Measurements from ENCODE around the gene HMGCL. TPM values are rescaled to one million over a fixed set of nuclear protein-coding genes. Genes with fewer than 3 reads are reported as not detected.

Gene HMGCL
- total and polyA plus RNA-seq, 9 donors: 14.3 to 41.4 (median 25.9) TPM

DNA sequence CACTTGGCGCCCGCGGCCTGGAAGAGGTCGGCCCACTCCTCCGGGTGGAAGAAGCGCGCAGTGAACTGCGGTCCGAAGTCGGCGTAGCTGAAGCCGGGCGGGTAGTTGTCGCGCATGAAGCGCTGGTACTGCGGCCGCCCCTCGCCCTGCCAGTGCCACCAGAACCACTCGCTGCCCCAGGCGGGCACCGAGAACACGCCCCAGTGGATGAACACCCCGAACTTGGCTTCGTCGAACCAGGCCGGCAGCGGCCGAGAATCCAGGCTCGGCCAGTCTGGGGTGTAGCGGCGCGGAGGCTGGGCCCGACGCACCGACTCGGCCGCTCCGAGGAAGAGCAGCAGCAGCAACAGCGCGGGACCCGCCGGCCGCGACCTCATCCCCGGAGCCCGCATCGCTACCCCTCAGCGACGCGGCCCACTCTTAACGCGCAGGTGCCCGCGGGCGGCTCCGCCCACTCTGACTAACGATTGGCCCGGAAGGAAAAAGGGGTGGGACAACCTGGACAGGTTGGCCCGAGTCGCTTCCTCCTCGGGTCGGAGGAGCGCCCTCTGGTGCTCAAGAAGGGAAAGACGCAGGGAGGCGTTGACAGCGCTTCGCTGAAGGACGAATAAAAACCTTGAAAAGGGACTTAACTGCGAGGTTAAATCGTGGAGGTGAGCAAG is 42.8 kb upstream of the HMGCL start, which contains the start of gene FUCA1:
Gene FUCA1, minus strand, starts transcription at position 396 of the 662 bp plus-strand sequence. Its CDS starts 4 bp downstream, at position 392.
- H3K4me1 ChIP-seq (ENCODE audit: insufficient read depth): peaks cover 6% of the 10 kb centered on the region
- no peaks in the 10 kb centered on the region for H3K9me3 ChIP-seq
- WGBS, 3 donors: 0% methylated on average over 42 to 71 of the region's 71 CpGs
- peak within 1 kb of the TSS; percentile 19 to 67 for H3K27ac ChIP-seq
- intact Hi-C loops (cut with DNase I): loop anchor here in 1 of 4 donors (5.0 kb wide), 1 partner anchor 91 kb away; the partner anchor contains the start of gene PITHD1
- TF ChIP-seq POLR2A (IDR thresholded peaks at IDR 0.05): peak; percentile 54
- no peak for TF ChIP-seq EP300 (IDR thresholded peaks at IDR 0.05)
- TF ChIP-seq, protein P1, sequence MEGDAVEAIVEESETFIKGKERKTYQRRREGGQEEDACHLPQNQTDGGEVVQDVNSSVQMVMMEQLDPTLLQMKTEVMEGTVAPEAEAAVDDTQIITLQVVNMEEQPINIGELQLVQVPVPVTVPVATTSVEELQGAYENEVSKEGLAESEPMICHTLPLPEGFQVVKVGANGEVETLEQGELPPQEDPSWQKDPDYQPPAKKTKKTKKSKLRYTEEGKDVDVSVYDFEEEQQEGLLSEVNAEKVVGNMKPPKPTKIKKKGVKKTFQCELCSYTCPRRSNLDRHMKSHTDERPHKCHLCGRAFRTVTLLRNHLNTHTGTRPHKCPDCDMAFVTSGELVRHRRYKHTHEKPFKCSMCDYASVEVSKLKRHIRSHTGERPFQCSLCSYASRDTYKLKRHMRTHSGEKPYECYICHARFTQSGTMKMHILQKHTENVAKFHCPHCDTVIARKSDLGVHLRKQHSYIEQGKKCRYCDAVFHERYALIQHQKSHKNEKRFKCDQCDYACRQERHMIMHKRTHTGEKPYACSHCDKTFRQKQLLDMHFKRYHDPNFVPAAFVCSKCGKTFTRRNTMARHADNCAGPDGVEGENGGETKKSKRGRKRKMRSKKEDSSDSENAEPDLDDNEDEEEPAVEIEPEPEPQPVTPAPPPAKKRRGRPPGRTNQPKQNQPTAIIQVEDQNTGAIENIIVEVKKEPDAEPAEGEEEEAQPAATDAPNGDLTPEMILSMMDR (IDR thresholded peaks at IDR 0.05): peak; percentile 94 to 99 (median 94)
- DNase-seq: peak; percentile 93 to 96 (median 95)
- H3K4me3 ChIP-seq: peak within 1 kb of the TSS; percentile 65
- H3K36me3 ChIP-seq: no peaks in the 10 kb centered on the region
- H3K27me3 ChIP-seq: no peaks in the 10 kb centered on the region

DNA sequence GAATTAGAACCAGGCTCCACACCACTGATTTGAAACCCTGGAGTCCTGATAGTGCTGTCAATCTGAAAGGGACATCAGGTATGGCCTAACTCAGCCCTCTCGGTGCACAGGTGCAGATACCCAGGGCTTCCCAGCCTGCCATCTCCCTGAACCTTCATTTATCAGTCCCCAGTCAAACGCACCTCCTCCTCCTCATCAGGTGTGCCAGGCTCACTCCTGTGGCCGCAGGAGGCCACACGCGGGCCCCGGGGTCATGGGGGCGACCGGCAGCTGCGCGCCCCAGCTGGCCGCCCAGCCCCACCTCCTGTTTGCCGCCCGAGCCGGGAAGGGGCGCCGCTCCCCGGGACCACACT is 42.3 kb upstream of the HMGCL start:
- Histone ChIP-seq H3K9me3 (no peaks in the 10 kb centered on the region), H3K27me3 (no peaks in the 10 kb centered on the region), H3K36me3 (no peaks in the 10 kb centered on the region), H3K27ac (peak overlapping the region in 1 of 2 donors; percentile 44), H3K4me1 (ENCODE audit: insufficient read depth) (peaks cover 6% of the 10 kb centered on the region), H3K4me3 (peak overlapping the region; percentile 65)
- intact Hi-C loops (cut with DNase I): loop anchor here in 1 of 4 donors (5.0 kb wide), 1 partner anchor 90 kb away; the partner anchor contains the start of gene PITHD1
- 2 to 14% (median 14%) methylated on average over 3 to 17 of the region's 17 CpGs for WGBS, 3 donors
- DNase-seq: peak in 1 of 5 donors; percentile 36
- no peak for TF ChIP-seq EP300 (IDR thresholded peaks at IDR 0.05)
- no peak for TF ChIP-seq POLR2A (IDR thresholded peaks at IDR 0.05)
- TF ChIP-seq, protein P1 (IDR thresholded peaks at IDR 0.05): no peak

DNA sequence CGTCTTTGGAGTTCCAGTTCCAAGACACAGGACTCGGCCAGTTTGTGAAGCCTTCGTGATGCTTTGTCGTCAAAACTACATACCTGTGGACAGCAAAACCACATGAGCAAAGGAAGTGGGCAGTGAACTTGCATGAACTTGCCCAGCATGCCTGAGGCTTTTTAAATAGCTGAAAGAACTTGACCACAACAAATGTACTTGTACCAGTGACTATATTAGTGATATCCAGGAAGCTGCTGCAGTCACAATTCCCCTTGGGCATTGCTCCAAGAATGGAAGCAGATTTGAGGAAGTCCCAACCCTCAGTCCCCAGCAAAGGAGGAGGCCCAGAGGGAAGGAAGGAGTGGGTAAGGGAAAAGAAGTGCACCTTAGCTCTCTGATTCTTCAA is 40.3 kb upstream of the HMGCL start:
- 92 to 97% (median 94%) methylated on average over 4 of the region's 4 CpGs for WGBS, 3 donors
- intact Hi-C loops (cut with DNase I): loop anchor here in 1 of 4 donors (5.0 kb wide), 1 partner anchor 88 kb away; the partner anchor contains the start of gene PITHD1
- no peaks in the 10 kb centered on the region for H3K27me3 ChIP-seq
- no peak overlapping the region for H3K27ac ChIP-seq
- no peaks in the 10 kb centered on the region for H3K36me3 ChIP-seq
- H3K4me3 ChIP-seq: no peak overlapping the region
- H3K4me1 ChIP-seq (ENCODE audit: insufficient read depth): peaks cover 6% of the 10 kb centered on the region
- no peak for DNase-seq
- no peaks in the 10 kb centered on the region for H3K9me3 ChIP-seq
- TF ChIP-seq POLR2A (IDR thresholded peaks at IDR 0.05): no peak

DNA sequence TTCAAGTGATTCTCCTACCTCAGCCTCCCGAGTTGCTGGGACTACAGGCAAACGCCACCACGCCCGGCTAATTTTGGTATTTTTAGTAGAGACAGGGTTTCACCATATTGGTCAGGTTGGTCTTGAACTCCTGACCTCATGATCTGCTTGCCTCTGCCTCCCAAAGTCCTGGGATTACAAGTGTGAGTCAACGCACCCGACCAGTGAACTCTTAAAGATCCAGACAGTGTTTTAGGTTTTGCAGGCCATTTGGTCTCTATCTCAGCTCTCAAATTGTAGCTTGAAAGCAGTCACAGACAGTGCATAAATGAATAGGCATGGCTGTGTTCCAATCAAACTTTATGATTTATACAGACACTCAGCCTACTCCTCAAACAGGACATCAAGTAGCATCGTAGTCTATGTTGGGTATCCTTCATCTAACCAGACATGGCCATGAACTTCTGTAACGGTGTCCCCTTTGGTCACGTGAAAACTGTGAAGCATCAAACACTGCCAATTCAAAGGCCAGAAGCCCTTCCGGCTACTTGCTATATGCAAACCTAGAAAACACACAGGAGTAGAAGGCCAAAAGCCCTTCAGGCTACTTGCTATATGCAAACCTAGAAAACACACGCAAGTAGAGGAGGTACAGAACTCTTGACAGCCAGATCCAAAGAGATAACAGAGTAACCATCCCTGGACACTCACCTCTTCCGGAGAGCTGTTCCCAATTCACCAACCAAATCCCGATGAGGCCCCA is 39.7 kb upstream of the HMGCL start:
- no peak for TF ChIP-seq EP300 (IDR thresholded peaks at IDR 0.05)
- TF ChIP-seq POLR2A (IDR thresholded peaks at IDR 0.05): no peak
- Histone ChIP-seq H3K27me3 (no peaks in the 10 kb centered on the region), H3K4me1 (ENCODE audit: insufficient read depth) (peaks cover 6% of the 10 kb centered on the region), H3K9me3 (no peaks in the 10 kb centered on the region), H3K36me3 (no peaks in the 10 kb centered on the region), H3K27ac (no peak overlapping the region), H3K4me3 (no peak overlapping the region)
- 91 to 95% (median 91%) methylated on average over 13 of the region's 13 CpGs for WGBS, 3 donors
- DNase-seq: no peak
- intact Hi-C loops (cut with DNase I): loop anchor here in 1 of 4 donors (5.0 kb wide), 1 partner anchor 88 kb away; the partner anchor contains the start of gene PITHD1

DNA sequence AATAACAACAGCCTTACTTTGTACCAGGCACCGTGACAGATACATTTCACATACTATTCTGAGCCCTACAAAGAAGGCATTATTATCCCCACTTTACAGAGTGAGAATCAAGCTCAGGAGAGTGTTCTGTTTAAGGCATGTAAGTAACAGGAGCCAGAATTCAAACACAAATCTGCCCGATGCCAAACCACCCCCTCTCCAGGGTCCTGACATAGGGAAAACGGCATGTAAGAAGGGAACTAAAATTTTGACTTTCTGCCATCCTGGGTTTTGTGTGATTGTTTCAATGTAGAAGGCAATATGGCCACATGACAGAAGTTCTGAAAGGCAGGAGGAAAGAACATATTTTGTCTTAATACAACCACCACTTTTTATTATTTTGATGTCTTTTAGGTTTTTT is 37.4 kb upstream of the HMGCL start:
- intact Hi-C loops (cut with DNase I): no loop called here
- H3K9me3 ChIP-seq: no peaks in the 10 kb centered on the region
- no peak for DNase-seq
- no peaks in the 10 kb centered on the region for H3K36me3 ChIP-seq
- WGBS, 3 donors: 54 to 67% (median 62%) methylated on average over 3 of the region's 3 CpGs
- H3K27ac ChIP-seq: no peak overlapping the region
- peaks cover 6% of the 10 kb centered on the region for H3K4me1 ChIP-seq (ENCODE audit: insufficient read depth)
- H3K4me3 ChIP-seq: no peak overlapping the region
- no peaks in the 10 kb centered on the region for H3K27me3 ChIP-seq
- TF ChIP-seq EP300 (IDR thresholded peaks at IDR 0.05): no peak
- TF ChIP-seq, protein P1 (IDR thresholded peaks at IDR 0.05): no peak
- no peak for TF ChIP-seq POLR2A (IDR thresholded peaks at IDR 0.05)
